SK-N-SH treated with all-trans-retinoic acid at 6 μM for 48 hours (cell line): ENCODE results near the gene BCKDHB.

ENCODE experiments used
- BACH2 ChIP-seq: fragments of 250-450 bp; sonication (Bioruptor Pico); IDR thresholded peaks from 2 replicates; pipeline ENCODE4 v1.9.0; 2021; ENCODE audit warnings: mild to moderate bottlenecking, borderline replicate concordance
- CSDC2 ChIP-seq: fragments of 250-450 bp; sonication (Bioruptor Pico); IDR thresholded peaks from 2 replicates; pipeline ENCODE4 v1.5.0; 2020; ENCODE audit warnings: mild to moderate bottlenecking, moderate library complexity
- ESRRG ChIP-seq: fragments of 250-450 bp; sonication (Bioruptor Pico); IDR thresholded peaks from 2 replicates; pipeline ENCODE4 v1.6.1; 2021; ENCODE audit warnings: mild to moderate bottlenecking
- RARB ChIP-seq: fragments of 250-450 bp; sonication (Bioruptor Pico); IDR thresholded peaks from 2 replicates; pipeline ENCODE4 v1.8.0; 2021; ENCODE audit warnings: mild to moderate bottlenecking, moderate library complexity
- SNAI2 ChIP-seq: fragments of 250-450 bp; sonication (Bioruptor Pico); IDR thresholded peaks from 2 replicates; pipeline ENCODE4 v1.5.0; 2020; ENCODE audit warnings: mild to moderate bottlenecking, moderate library complexity
- ZNF565 ChIP-seq: fragments of 450-650 bp; formaldehyde crosslinking; conservative IDR thresholded peaks from 2 replicates; pipeline ENCODE4 v1.5.0; 2020; ENCODE audit warnings: low read depth, mild to moderate bottlenecking, moderate library complexity
- ZNF70 ChIP-seq: fragments of 450-650 bp; formaldehyde crosslinking; IDR thresholded peaks from 2 replicates; pipeline ENCODE4 v1.5.0; 2020; ENCODE audit warnings: mild to moderate bottlenecking, moderate library complexity
- ZNF8 ChIP-seq: fragments of 450-650 bp; formaldehyde crosslinking; IDR thresholded peaks from 2 replicates; pipeline ENCODE4 v1.5.0; 2020; ENCODE audit warnings: mild to moderate bottlenecking, moderate library complexity
- TF ChIP-seq, protein P1 (sequence below): fragments of 250-450 bp; sonication (Bioruptor Pico); IDR thresholded peaks from 2 replicates; pipeline ENCODE4 v1.5.0; 2020; ENCODE audit warnings: mild to moderate bottlenecking, moderate library complexity
- TF ChIP-seq, protein P2 (sequence below): fragments of 250-450 bp; sonication (Bioruptor Pico); IDR thresholded peaks from 2 replicates; pipeline ENCODE4 v1.5.1; 2020; ENCODE audit warnings: low read depth, mild to moderate bottlenecking, moderate library complexity
- TF ChIP-seq, protein P3 (sequence below): fragments of 250-450 bp; sonication (Bioruptor Pico); IDR thresholded peaks from 2 replicates; pipeline ENCODE4 v1.5.1; 2021; ENCODE audit warnings: mild to moderate bottlenecking, moderate library complexity

GRCh38 chr6:80133020-80133419 lies 26.5 kb downstream of the BCKDHB start:
- TF ChIP-seq, protein P1, sequence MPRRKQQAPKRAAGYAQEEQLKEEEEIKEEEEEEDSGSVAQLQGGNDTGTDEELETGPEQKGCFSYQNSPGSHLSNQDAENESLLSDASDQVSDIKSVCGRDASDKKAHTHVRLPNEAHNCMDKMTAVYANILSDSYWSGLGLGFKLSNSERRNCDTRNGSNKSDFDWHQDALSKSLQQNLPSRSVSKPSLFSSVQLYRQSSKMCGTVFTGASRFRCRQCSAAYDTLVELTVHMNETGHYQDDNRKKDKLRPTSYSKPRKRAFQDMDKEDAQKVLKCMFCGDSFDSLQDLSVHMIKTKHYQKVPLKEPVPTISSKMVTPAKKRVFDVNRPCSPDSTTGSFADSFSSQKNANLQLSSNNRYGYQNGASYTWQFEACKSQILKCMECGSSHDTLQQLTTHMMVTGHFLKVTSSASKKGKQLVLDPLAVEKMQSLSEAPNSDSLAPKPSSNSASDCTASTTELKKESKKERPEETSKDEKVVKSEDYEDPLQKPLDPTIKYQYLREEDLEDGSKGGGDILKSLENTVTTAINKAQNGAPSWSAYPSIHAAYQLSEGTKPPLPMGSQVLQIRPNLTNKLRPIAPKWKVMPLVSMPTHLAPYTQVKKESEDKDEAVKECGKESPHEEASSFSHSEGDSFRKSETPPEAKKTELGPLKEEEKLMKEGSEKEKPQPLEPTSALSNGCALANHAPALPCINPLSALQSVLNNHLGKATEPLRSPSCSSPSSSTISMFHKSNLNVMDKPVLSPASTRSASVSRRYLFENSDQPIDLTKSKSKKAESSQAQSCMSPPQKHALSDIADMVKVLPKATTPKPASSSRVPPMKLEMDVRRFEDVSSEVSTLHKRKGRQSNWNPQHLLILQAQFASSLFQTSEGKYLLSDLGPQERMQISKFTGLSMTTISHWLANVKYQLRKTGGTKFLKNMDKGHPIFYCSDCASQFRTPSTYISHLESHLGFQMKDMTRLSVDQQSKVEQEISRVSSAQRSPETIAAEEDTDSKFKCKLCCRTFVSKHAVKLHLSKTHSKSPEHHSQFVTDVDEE (CRISPR knock-in tag), result no peak
- TF ChIP-seq ZNF8 (CRISPR knock-in tag), result no peak
- TF ChIP-seq, protein P2, sequence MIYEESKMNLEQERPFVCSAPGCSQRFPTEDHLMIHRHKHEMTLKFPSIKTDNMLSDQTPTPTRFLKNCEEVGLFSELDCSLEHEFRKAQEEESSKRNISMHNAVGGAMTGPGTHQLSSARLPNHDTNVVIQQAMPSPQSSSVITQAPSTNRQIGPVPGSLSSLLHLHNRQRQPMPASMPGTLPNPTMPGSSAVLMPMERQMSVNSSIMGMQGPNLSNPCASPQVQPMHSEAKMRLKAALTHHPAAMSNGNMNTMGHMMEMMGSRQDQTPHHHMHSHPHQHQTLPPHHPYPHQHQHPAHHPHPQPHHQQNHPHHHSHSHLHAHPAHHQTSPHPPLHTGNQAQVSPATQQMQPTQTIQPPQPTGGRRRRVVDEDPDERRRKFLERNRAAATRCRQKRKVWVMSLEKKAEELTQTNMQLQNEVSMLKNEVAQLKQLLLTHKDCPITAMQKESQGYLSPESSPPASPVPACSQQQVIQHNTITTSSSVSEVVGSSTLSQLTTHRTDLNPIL, result no peak
- no peak for TF ChIP-seq BACH2
- no peak for TF ChIP-seq ZNF70
- no peak for TF ChIP-seq RARB (CRISPR knock-in tag)
- no peak for TF ChIP-seq SNAI2
- no peak for TF ChIP-seq ZNF565 (CRISPR knock-in tag)
- TF ChIP-seq, protein P3, sequence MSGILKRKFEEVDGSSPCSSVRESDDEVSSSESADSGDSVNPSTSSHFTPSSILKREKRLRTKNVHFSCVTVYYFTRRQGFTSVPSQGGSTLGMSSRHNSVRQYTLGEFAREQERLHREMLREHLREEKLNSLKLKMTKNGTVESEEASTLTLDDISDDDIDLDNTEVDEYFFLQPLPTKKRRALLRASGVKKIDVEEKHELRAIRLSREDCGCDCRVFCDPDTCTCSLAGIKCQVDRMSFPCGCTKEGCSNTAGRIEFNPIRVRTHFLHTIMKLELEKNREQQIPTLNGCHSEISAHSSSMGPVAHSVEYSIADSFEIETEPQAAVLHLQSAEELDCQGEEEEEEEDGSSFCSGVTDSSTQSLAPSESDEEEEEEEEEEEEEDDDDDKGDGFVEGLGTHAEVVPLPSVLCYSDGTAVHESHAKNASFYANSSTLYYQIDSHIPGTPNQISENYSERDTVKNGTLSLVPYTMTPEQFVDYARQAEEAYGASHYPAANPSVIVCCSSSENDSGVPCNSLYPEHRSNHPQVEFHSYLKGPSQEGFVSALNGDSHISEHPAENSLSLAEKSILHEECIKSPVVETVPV, result no peak
- TF ChIP-seq ESRRG (CRISPR knock-in tag), result no peak
- TF ChIP-seq CSDC2 (CRISPR knock-in tag), result no peak
